Activated CD4-positive, alpha-beta T cell treated with anti-CD3 and anti-CD28 coated beads for 1 hour (primary cell): ENCODE measurements around the gene SLC16A5.
"Not testable (repeated sequence)": the region's sequence is repeated elsewhere in the genome, so short reads cannot be mapped to it uniquely, and the experiment has no call there.

Source experiments
- DNase-seq: peaks from one replicate; pipeline ENCODE4 v3.0.0-alpha.2; 2020

Gene SLC16A5

DNA sequence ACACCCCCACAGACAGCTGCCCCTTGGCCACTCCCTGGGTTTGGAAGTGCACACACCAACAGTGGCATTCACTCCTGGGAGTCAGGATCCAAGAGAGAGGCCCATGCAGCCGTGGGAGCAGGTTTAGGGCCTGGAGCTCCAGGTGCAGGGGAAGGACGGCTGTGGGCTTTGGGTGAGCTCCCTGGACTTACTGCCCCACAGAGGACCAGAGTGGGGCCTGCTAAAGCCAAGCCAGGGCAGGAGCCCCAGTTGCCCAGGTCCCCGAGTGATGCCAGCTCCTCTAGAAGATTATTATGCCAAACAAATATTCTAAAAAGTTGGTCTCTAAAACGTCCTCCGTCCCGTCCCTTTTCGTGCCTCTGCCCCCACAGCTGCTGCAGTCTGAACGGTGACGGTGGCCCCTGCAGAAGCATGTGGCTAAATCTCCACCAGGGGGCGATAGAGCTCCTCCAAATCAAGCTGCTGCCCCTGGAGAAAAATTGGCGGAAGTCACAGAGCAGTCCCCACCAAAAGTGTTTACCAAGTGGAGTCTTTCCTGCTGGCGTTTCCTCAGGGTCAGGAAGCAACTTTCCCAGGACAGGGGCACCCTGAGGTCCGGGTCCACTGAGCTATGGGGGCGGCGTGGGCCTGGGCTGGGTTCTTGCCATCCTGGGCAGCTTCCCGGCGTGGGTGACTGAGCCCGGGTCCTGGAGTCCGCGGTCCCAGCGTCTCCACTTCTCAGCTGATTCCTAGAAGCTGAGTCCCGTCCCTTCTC lies 26.2 kb downstream of the SLC16A5 start:
- DNase-seq = peak; percentile 82

DNA sequence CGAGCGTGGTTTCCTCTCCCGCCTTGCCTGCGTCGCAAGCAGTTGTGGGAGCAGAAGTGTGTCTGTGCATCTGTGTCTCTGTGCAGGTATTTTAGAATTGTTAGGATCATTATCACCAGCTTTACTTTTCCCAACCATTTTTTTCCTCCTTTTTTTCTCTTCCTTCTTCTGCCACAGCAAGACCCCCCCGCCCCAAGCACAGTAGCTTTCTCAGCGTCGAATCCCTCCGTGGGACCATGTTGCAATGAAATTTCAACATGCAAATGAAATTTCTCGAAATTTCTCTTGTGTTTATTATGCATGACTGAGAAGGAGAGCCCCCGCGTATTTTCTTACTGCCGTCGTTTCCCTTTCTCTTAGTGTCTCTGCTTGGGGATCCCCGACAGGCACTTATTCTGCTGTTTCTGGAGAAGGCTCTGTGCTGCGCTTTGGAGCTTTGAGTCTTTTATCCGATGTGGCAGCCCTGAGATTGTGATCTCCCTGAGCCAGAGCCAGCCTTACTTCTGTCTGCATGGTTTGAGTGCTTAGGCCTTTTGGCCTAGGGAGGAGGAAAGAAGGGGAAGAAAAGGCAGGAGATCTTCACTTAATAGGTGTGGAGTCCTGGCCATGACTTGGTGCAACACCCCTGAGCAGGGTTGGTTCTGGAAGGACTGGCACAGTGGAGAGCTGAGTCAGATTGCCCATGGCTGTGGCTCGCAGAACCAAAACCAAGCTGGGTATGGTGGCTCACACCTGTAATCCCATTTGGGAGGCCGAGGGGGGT lies 27.0 kb downstream of the SLC16A5 start:
- DNase-seq = no peak

DNA sequence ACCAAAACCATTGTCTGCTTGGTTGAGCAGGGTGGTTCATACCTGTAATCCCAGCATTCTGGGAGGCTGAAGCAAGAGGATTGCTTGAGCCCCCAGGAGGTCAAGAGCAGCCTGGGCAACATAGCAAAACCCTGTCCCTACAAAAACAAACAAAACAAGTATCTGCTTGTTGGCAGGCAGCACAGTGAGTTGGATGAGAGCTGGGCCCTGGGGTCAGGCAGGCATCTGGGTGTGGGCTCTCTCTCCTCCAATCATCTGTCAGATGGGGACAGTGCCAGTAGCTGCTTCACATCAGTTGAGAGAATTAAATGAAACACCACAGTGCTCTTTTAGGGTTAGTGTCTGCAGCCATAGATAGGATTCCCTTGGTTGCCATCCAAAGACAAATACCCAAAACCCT lies 27.8 kb downstream of the SLC16A5 start:
- no peak for DNase-seq

DNA sequence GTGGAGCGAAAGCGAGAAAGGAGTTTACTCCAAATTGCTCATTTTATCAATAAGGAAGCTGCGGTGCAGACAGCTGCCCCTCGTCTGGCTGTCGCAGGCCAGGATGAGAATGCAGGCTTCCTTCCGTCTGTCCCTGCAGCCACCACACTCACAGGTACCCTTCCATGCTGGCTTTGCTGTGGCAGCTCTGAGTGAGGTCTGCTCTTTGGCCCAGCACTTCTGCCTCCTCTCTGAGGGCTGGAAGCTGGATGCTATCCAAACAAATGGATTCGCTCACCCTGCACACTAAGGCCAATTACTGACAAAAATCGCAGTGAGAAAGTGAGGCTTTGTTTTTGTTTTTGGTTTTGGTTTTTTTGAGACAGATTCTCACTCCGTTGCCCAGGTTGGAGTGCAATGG lies 29.0 kb downstream of the SLC16A5 start:
- no peak for DNase-seq

DNA sequence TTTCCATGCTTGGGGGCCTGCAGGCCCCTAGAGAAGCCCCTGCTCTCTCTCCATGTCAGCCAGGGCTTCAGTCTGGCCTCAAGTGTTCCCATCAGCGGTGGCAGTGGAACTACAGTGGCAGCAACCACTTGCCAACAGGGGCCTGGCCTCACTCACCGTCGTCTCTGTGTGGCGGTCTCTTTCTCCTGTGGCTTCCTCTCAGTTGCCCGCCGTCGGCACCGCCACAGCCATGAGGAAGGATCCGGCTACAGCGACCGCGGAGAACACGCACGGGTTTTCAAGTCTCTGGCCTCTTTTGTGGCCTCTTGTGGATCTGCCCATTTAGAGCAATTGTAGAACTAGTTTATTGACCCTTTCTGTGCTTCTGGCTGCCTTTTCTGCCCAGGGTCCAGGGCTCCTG lies 30.6 kb downstream of the SLC16A5 start:
- no peak for DNase-seq

DNA sequence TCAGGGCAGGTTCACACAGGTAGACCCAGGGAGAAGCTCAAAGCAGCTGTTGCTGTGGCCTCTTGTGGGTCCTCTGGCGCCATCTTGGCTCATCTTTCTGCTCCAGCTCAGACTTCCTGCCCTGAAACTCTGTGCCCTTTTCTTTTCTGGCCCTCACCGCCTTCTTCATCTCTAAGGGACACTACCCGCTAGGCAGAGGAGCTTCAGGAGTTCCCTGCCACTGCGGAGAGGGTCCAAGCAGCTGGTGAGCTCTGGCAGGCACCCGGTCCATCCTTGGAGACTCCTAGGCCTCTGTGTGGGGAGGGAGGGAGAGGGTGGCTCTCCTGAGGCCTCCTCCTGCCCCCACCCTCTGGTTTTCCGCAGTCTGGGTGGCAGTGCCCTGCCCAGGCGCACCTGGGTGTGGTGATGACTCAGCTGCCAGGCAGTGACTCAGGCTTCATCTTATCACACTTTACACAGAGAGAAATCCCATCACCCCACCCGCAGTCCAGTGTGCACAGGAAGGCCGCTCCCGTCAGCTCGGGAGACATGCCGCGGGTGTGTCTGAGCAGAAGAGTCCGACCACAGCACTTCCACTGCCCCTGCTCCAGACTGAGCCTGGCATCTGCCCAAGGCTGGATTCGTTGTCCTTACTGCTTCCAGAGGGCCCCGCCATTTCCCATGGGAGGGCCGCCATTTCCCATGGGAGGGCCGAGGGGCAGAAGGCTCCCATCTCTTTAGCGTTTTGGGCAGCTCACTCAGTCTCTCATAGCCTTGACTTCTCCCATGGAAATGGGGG lies 36.5 kb downstream of the SLC16A5 start:
- peak; percentile 63 for DNase-seq

DNA sequence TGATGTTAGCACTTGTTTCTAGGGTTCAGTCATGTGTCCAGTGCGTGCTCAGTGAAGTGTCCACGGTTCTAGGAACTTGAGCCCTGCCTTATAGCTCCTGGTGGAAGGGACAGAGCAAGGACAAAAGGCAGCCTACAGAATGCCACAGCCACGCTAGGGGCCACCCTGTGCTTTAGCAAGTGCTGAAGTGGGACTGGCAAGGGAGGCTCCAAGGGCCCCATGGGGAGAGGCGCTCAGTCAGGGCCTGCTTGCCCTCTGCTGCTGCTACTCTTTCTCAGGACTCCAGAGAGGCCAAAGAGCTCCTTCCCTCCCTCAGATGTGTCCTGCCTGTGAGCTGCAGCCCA lies 37.0 kb downstream of the SLC16A5 start:
- no peak for DNase-seq

DNA sequence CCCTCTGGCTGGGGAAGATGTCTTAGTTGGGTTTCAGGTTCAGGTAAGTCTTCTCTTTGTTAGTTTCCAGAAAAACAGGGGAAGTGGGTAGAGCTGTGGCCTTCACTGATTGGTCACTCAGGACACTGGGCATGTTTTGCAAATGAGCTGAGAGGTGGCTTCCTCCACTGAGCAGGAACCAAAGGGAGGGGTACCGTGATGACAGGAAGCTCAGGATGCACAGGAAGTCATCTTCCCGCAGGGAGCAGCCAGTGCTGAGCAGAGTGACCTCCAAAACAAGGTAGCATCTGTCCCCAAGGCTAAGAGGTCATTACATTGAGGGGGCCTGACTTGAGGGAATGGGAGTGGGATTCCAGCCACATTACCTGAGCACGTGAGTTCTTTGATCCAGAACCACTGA lies 38.2 kb downstream of the SLC16A5 start:
- no peak for DNase-seq

DNA sequence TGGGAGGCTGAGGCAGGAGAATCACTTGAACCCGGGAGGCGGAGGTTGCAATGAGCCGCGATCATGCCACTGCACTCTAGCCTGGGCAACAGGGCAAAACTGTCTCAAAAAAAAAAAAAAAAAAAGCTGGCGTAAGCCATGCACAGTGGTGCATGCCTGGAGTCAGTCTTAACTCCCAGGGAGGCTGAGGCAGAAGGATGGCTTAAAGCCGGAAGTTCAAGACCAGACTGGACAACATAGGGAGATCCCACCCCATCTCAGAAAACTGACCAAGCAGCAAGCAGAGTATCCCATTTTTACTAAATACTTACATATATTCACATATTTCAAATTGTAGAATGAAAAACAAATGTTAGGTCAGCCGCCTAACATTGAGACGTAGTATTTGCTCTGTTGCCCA lies 39.2 kb downstream of the SLC16A5 start:
- no peak for DNase-seq

DNA sequence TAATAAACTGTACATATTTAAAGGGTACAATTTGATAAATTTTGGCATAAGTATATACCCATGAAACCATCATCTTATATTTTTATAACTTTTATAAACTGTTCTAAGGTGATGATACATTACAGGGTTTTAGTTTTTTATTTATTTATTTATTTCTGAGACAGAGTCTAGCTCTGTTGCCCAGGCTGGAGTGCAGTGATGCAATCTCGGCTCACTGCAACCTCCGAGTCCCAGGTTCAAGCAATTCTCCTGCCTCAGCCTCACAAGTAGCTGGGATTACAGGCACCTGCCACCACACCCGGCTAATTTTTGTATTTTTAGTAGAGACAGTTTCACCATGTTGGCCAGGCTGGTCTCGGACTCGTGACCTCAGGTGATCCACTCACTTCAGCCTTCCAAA lies 40.2 kb downstream of the SLC16A5 start:
- not testable (repeated sequence) for DNase-seq

DNA sequence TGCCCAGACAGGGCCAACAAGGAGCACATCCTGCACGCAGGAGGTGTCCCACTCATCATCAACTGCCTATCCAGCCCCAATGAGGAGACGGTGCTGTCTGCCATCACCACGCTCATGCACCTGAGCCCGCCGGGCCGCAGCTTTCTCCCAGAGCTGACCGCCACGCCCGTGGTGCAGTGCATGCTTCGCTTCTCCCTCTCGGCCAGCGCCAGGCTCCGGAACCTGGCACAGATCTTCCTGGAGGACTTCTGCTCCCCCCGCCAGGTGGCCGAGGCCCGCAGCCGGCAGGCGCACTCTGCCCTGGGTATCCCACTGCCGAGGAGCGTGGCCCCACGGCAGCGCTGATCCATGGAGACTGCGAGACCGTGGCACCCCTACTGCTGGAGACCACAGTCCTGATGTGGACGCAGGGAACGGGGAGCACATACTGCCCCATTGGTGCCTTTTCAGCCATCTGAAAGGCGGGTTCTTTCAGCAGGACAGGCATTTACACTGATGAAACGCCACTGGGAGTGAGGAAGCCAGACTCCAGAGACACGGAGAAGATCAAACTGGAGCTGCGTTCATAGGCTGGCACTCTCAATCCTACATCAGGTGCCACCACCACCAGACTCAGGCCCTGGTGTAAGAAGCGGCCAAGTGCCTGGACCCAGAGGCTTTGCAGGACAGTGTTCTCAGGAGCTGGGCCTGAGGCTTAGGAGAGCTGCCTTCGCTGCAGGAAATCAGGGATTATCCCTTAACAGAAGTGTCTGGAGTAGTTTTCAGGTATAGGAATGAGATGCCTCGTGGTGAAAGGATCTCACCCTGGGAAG lies 41.1 kb downstream of the SLC16A5 start:
- no peak for DNase-seq

DNA sequence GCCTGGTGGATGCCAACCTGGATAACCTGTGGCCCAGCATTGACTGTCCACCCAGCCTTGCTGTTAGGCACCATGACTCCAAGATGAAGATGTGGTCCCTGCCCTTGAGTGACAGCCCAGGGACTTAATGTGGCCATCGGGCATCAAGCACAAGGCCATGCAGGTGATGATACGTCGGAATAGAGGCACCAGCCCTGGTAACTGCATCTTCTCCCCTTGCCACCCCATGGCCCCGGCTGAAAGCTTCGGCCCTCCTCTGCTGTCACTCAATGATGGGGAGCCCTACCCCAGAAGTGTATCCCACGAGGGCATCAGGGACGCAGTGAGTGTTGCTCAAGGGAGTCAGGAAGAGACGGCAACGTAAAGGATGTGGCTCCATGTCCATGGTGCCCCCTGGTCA lies 41.8 kb downstream of the SLC16A5 start:
- no peak for DNase-seq

DNA sequence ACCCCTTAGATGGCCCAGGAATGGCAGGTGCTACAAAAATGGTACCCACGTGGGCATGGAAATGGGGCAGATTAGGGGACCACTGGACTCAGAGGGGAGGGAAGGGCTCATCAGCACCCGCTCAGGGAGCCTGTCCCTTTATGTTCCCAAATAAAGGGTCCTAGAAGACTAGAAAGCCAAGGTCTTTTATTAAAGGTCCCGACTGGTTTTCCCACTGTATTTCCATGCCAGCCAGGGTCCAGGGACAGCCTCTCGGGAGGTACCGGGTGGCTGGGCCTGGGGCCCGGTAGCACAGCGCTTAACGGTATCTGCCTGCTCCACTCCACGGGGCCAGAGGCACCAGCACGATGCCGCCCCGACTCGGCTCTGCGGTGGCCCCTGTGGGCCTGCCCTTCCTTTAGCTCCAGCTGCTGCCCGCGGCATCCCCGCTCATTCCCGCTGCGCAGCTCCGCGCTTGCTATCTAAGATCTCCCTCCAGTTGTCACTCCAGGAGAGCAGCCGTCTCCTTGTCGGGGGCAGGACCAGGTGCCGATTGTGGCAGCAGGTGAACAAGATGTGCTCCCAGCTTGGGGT lies 42.4 kb downstream of the SLC16A5 start:
- no peak for DNase-seq

DNA sequence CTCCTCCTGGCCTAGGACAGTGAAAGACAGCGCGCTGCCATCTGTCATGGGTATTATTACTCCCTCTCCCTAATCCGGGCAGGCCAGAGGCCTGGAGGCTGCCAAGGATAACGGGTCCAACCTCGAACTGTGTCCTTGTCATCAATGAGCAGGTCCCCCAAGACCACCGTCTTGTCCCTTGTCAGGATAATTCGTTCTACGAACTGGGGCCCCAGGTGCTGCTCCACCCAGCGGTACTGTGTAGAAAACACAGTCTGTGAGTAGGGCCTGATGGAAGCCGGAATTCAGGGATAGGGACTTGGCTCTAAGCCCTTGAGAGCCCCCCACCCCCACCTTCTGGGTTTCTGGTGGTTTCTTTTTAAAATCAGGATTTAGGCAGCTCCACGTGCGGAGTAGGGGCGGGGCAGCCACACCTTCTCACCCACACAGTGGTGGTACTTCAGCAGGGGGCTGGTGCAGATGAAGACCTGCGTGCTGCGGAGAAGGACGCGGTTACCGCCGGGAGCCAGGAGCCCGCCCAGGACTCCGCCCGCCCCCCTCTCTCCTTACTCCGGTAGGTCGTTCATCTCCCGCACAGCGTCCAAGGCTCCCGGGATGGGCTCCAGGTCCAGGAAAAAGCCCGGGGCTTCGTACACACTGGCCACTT lies 43.0 kb downstream of the SLC16A5 start:
- peak; percentile 19 for DNase-seq

DNA sequence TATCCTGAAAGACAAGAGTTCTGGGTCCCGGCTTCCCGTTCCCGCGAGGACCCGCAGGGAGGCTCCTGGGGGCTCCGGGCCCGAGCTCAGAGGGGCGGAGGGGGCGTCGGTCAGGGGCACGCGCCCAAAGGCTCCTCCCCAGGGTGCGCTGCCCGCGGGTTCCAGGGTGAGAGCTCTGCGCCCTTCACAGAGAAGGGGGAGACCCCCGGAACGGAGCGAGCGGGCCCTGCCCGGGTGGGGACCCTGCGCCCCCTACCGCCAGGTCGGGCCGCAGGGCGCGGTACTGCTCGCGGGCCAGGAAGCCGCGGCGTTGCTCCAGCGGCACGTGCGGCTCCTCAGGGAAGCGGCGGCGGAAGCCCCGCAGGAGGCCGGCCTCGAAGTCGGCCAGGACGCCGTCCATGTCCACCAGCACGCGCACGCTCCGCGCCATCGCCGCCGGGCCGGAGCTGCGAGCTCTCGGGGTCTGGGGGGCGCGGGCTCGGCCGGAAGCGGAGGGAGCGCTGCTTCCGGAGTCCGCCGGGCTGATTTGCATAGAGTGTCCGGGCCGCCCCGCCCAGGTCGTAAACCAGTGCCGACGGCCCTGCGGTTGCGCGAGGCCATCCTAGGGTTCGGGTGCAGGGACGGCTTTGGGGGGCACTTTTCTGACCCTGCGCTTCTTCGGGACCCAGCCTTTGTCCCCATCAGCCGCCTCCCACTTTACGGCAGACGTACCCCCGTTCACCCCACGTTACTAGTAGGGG lies 43.7 kb downstream of the SLC16A5 start, which contains the start of gene NT5C:
NT5C (minus strand) TSS at position 465 of the 740 bp plus-strand sequence; CDS start at position 430, 35 bp downstream.
- DNase-seq = peak; percentile 40

DNA sequence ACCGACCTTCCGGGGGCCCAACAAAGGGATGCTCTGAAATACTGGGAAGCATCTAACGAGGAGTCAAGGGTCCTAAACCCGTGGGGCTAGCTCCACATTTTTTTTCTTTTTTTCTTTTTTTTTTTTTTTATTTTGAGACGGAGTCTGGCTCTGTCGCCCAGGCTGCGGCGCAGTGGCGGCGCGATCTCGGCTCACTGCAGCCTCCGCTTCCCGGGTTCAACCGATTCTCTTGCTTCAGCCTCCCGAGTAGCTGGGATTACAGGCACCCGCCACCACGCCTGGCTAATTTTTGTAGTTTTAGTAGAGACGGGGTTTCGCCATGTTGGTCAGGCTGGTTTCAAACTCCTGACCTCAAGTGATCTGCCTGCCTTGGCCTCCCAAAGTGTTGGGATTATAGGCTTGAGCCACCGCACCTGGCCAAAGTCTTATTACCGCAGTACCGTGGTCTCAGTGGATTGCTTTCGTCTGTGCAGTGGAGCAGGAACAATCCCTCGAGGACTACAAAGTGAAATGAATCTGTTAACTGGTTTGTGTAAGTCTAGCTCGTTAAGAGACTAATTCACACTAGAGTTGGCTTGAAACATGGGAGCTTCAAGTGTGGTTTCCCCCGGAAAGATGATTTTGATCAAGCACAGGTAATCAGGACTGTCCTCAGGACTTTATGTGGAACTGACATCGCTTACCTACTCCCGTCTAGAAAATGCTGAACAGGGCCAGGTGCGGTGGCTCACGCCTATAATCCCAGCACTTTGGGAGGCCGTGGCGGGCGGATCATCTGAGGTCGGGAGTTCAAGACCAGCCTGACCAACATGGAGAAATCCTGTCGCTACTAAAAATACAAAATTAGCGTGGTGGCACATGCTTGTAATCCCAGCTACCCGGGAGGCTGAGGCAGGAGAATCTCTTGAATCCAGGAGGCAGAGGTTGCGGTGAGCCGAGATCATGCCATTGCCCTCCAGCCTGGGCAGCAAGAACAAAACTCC lies 44.6 kb downstream of the SLC16A5 start:
- not testable (repeated sequence) for DNase-seq

DNA sequence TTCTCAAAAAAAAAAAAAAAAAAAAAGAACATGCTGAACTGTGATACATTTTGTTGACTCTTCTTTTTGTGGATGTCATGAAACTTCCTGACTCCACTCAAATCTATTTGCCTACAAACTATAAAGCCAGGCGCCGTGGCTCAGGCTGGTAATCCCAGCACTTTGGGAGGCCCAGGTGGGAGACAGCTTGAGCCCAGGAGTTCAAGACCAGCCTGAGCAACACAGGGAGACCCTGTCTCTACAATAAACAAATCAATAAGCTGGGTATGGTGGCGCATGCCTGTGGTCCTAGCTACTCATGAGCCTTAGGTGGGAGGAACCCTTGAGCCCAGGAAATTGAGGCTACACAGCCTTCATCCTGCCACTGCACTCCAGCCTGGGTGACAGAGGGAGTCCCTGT lies 45.2 kb downstream of the SLC16A5 start:
- no peak for DNase-seq

DNA sequence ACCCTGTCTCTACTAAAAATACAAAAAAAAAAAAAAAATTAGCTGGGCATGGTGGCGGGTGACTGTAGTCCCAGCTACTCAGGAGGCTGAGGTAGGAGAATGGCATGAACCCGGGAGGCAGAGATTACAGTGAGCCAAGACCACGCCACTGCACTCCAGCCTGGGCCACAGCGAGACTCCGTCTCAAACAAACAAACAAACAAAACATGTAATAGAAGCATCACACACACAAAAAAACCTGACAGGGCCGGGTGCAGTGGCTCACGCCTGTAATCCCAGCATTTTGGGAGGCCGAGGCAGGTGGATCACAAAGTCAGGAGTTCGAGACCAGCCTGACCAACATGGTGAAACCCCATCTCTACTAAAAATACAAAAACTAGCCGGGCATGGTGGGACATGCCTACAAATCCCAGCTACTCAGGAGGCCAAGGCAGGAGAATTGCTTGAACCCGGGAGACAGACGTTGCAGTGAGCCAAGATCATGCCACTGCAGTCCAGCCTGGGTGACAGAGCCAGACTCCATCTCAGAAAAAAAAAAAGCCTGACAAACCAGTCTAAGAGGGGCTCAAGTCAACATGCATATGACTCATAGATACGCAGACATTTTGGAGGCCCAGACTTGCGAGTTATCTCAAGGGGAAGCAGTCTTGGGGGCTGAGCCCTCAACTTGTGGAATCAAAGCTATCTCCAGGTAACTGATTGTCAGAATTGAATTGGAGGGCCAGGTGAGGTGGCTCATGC lies 46.0 kb downstream of the SLC16A5 start:
- not testable (repeated sequence) for DNase-seq

DNA sequence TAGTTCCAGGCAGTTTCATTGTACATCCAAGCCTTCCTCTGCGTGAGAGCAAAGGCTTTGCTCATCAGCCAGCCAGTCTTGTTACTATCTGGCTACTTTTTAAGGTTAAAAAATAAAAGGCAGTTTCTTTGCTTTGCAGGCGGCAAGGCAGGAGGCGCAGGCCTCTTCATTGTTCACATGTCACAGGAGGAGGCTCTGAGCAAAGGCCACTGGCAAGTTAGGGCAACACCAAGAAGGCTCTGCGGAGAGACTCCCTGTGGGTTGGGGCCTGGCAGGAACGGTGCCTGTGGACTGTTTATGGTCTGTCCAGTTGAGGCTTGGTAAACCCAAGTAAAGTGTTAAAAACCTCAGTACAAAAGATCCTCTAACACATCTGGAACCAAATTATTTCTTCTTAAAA lies 47.7 kb downstream of the SLC16A5 start:
- DNase-seq = no peak
